ENCODE measurements around the gene RAB8B. TPM values are rescaled to one million over a fixed set of nuclear protein-coding genes. Genes with fewer than 3 reads are reported as not detected.

Gene RAB8B
- total RNA-seq, 2 donors from 2014 or later: 21.9 to 28.8 TPM

- H3K36me3 ChIP-seq (ENCODE audit: control insufficient read depth, insufficient read depth, low read length): peaks cover 1% of the 10 kb centered on the region
- no peaks in the 10 kb centered on the region for H3K27me3 ChIP-seq (ENCODE audit: control insufficient read depth, insufficient read depth, low read length, poor library complexity, severe bottlenecking)
- H3K9ac ChIP-seq (ENCODE audit: extremely low read depth, low read length, poor library complexity, severe bottlenecking): no peak overlapping the region
- Mint-ChIP-seq H3K27ac (no peak overlapping the region), H3K9me3 (no peaks in the 10 kb centered on the region), H3K4me3 (no peak overlapping the region), H3K36me3 (ENCODE audit: low read depth) (peaks cover 20% of the 10 kb centered on the region), H3K27me3 (ENCODE audit: insufficient read depth) (no peaks in the 10 kb centered on the region), H3K4me1 (peaks cover 17% of the 10 kb centered on the region)
- H3K9me3 ChIP-seq (ENCODE audit: control insufficient read depth, low read length): no peaks in the 10 kb centered on the region
- 93 to 100% methylated on average over 1 to 2 of the region's 2 CpGs for WGBS, 2 experiments (ENCODE audit: insufficient coverage in 1 of 2, insufficient read length in 1 of 2)
- no peak for TF ChIP-seq CTCF (conservative IDR thresholded peaks at IDR 0.05)
- peaks cover 6% of the 10 kb centered on the region for H3K4me1 ChIP-seq (ENCODE audit: control insufficient read depth, insufficient read depth, low read length)
- no peak overlapping the region for H3K27ac ChIP-seq (ENCODE audit: low read depth, low read length)
- H3K4me3 ChIP-seq (ENCODE audit: low read length): no peak overlapping the region
- no peak for DNase-seq
These were observed 62.9 kb downstream of the RAB8B start for GRCh38 chr15:63252292-63252691.

GRCh38 chr15:63254991-63255390 is 65.6 kb downstream of the RAB8B start:
- Histone ChIP-seq H3K4me3 (ENCODE audit: low read length) (no peak overlapping the region), H3K9me3 (ENCODE audit: control insufficient read depth, low read length) (peaks cover 9% of the 10 kb centered on the region), H3K27me3 (ENCODE audit: control insufficient read depth, insufficient read depth, low read length, poor library complexity, severe bottlenecking) (no peaks in the 10 kb centered on the region), H3K36me3 (ENCODE audit: control insufficient read depth, insufficient read depth, low read length) (peaks cover 13% of the 10 kb centered on the region), H3K4me1 (ENCODE audit: control insufficient read depth, insufficient read depth, low read length) (peaks cover 6% of the 10 kb centered on the region), H3K27ac (ENCODE audit: low read depth, low read length) (no peak overlapping the region), H3K9ac (ENCODE audit: extremely low read depth, low read length, poor library complexity, severe bottlenecking) (no peak overlapping the region)
- 82% methylated on average over 2 of the region's 2 CpGs; no CpG with 5 or more reads in 1 of the 2 experiments for WGBS, 2 experiments (ENCODE audit: insufficient coverage in 1 of 2, insufficient read length in 1 of 2)
- H3K27me3 Mint-ChIP-seq (ENCODE audit: insufficient read depth): no peaks in the 10 kb centered on the region
- H3K9me3 Mint-ChIP-seq: peaks cover 5% of the 10 kb centered on the region
- DNase-seq: no peak
- no peak overlapping the region for H3K4me3 Mint-ChIP-seq
- peaks cover 34% of the 10 kb centered on the region for H3K36me3 Mint-ChIP-seq (ENCODE audit: low read depth)
- TF ChIP-seq CTCF (conservative IDR thresholded peaks at IDR 0.05): no peak
- H3K27ac Mint-ChIP-seq: no peak overlapping the region
- H3K4me1 Mint-ChIP-seq: peaks cover 17% of the 10 kb centered on the region

GRCh38 chr15:63255489-63255990 is 66.1 kb downstream of the RAB8B start:
- H3K9me3 Mint-ChIP-seq: peaks cover 5% of the 10 kb centered on the region
- no peak for TF ChIP-seq CTCF (conservative IDR thresholded peaks at IDR 0.05)
- DNase-seq: peak; percentile 61
- Histone ChIP-seq H3K27ac (ENCODE audit: low read depth, low read length) (peak overlapping the region; percentile 96), H3K4me3 (ENCODE audit: low read length) (no peak overlapping the region), H3K36me3 (ENCODE audit: control insufficient read depth, insufficient read depth, low read length) (peaks cover 13% of the 10 kb centered on the region), H3K4me1 (ENCODE audit: control insufficient read depth, insufficient read depth, low read length) (peaks cover 6% of the 10 kb centered on the region), H3K9me3 (ENCODE audit: control insufficient read depth, low read length) (peaks cover 9% of the 10 kb centered on the region), H3K9ac (ENCODE audit: extremely low read depth, low read length, poor library complexity, severe bottlenecking) (no peak overlapping the region), H3K27me3 (ENCODE audit: control insufficient read depth, insufficient read depth, low read length, poor library complexity, severe bottlenecking) (no peaks in the 10 kb centered on the region)
- peaks cover 17% of the 10 kb centered on the region for H3K4me1 Mint-ChIP-seq
- WGBS, 2 experiments (ENCODE audit: insufficient coverage in 1 of 2, insufficient read length in 1 of 2): no CpG with 5 or more reads among the region's 1 CpG
- H3K27me3 Mint-ChIP-seq (ENCODE audit: insufficient read depth): no peaks in the 10 kb centered on the region
- H3K36me3 Mint-ChIP-seq (ENCODE audit: low read depth): peaks cover 35% of the 10 kb centered on the region
- H3K27ac Mint-ChIP-seq: peak overlapping the region; percentile 65
- no peak overlapping the region for H3K4me3 Mint-ChIP-seq
